Activated CD4-positive, alpha-beta T cell treated with anti-CD3 and anti-CD28 coated beads, Interleukin-2, Interleukin-6, amounts not matched to agents 100 ng/mL and 50 ng/mL, durations not matched to agents 16 hours and 8 hours (primary cell): Measurements from ENCODE around the gene KCTD21.

ENCODE experiments used
- DNase-seq: peaks from one replicate; pipeline ENCODE4 v3.0.0-alpha.2; 2020

Gene KCTD21

DNA sequence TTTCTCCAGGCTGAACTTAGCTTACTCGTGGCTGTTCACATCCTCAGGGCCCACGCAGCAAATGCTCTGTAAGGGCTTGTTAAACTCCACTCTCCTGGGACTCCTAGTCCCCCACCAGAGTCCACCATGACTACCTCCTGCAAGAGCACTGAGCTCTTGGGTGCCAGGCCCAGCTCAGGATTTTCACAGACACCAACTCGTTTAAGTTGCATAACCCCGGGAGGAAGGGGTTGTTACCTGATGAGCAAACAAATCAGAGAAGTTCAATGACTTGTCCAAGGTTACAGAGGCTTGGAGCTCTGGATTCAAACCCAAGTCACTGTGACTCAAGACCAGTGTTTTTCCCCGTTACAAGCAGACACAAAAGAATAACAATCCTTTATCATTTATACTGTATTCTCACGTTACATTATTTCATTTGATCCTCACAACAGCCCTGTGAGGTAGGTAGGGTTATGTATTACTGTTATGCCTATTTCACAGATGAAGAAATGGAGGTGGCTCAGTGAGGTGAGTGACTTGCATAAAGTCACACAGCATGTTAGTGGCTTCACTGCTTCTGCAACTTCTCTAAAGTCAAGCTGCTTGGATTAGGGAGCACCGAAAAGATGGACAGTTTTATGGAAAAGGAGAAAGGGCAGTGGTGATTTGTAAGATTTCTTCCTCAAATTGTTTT, 17.4 kb downstream of the KCTD21 start:
- no peak for DNase-seq

DNA sequence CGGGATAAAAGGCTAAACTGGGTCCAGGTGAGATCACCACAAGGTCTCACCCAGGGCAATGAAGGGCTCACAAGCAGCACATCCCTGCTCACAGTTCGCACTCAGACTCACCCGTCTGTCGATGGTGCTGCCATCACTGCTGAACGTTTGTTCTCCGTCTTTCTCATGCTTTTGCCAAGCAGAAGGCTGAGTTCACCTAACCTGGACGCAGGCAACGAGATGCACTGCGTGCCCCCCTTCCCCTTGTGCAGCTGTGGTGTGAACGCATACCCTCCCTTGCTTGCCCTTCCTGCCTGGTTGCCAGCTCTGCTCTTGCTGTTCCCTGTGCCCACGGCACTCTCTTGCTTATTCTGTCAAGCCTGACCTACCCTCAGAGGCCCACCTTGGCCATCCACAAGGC, 18.0 kb downstream of the KCTD21 start:
- no peak for DNase-seq

DNA sequence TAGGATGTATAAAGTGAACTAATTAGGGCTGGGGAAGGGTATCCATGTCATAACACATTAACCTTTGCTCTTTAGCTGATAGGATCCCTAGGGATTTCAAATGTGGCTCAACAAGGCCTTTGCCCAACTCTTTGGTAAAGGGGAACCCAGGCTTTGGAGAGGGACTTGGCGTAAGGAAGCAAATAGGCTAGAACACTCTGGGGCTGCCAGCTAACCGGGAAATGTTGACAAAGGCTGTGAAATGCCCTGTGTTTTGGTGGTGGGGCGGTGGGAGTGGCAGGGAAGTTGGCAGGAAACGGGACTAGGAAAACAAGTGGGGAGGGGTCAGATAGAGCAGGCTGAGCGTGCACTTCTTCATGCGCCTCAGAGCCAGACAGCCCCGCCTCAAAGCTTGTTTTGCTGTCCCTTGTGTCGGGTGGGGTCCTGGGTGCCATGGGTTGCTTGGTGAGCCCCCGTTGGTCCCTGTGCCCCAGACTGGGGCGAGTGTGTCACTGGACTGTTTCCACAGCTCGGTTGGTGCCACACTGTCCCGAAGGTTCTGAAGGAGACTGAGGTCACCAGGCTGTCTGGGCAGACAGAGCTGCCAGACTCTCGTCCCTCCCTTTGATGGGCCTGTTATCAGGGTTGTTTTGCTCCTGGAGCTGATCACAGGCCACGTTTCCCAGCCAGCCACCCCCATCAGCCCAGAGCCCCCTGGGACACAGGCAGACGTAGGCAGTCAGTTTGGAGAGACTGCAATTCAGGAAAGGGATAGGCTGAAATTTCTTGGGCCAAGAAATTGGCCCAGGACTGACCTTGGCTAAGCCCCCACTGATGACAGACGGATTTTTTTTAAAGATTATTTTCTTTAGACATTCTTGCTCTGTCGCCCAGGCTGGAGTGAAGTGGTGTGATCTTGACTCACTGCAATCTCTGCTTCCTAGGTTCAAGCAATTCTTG, 19.6 kb downstream of the KCTD21 start:
- no peak for DNase-seq

DNA sequence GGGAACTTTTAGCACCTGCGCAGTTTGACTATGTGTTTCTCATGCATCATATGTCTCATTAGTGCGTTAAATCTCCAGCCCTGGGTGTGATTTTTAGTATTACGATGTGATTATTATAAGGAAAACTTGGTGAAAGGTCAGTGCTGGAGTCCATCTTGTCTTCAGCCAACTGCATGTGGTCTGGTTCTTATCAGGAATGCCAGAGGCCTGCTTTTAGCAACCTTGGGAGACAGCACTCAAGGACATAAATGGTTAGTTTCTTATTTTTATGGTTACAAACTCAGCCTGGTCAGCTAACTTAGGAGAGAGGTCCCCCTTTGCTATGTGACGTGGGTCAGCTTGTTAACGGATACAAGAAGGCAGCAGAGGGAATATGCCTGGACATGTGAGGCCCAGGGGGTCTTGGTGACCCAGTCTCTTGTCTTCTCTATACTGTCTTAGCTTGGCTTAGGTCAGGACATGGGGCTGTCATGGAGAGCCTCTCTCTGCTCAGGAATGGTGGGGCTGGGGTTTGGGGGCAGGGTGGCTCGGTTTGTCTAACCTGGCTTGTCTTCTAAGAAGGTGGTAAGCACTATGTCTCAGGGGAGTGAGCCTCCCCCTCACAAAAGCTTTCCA, 21.5 kb downstream of the KCTD21 start:
- no peak for DNase-seq

DNA sequence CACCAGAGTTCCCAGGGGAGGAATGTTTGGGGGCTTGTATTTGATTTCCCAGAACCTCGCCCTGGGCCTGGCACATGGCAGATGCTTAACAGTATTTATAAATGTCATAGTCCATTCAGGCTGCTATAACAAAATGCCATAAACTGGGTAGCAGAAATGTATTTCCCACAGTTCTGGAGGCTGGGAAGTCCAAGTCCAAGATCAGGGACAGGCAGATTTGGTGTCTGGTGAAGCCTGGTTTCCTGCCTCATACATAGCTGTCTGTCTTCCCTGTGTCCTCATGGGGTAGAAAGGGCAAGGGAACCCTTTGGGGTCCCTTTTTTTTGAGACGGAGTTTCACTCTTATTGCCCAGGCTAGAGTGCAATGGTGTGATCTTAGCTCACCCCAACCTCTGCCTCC, 24.0 kb downstream of the KCTD21 start:
- no peak for DNase-seq

DNA sequence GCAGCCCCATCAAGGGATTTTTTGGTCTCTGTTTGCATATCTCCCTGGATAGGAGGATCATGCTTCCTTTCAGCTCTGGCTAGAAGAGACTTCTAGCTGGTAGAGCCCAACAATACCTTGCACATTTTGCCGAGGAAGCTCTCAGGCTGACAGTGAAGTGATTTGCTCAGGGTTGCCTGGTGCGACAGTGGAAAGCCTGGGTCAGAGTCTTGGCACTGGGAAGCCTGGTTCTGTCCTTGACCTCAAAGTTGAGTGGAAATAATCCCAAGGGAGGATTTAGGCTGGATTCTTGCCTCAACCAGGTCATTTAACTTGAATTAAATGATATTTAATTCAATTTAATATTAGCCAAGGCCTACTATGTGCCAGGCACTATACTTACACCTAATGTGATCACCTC, 24.6 kb downstream of the KCTD21 start:
- DNase-seq, result no peak

DNA sequence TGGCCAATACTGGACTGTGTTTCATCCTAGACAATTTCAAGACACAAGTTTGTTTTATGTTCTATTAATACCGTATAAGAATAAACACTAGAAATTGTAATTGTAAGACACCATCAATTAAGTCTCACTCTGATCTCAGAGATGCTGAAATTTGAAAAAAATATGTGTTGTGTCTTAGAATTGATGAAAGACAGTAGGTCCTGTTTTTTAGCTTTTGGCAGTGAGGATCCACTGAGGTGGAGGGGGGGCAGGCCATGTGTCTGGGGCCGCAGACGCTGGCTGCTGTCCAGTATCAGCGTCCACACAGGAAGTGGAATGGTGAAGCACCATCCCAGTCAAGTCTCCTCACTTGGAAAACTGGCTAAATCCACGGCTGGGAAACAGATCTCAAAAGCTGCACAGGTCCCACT, 26.5 kb downstream of the KCTD21 start:
- DNase-seq, result no peak

DNA sequence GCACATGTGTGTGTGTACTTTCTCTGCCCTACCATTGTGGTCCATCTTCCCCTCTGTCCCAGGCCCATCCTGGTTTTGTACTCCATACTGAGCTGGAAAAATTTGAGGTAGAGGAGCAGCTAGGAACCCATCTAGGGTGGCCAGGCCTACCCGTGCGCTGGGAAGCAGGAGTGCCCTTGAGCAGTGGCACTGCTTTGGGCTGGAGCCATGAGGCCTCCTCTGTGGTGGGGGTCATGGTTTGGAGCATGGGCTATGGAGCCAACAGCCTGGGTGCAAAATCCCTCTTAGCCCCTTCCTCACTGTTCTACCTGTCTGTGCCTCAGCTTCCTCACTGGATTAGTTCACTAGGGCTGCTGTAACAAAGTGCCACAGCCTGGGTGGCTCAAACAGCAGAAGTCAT, 27.1 kb downstream of the KCTD21 start:
- no peak for DNase-seq

DNA sequence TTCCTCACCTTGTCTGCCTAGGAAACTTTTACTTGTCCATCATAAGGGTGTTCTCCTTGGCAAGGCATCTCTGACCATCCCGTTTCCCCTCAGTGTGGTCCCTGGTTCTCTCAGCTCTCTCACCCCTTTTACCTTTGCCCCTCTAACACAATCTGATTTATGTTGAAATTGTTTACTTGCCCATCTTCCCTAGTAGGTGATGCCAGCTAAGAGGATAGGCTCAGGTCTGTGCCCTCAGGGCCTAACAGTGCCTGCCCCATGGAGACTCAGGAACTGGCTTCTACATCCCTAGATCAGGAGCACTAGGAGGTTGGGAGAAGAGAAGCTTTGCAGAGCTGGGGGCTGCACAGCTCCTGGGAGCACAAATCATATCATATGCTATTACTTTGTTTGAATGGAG, 27.9 kb downstream of the KCTD21 start:
- DNase-seq, result no peak

DNA sequence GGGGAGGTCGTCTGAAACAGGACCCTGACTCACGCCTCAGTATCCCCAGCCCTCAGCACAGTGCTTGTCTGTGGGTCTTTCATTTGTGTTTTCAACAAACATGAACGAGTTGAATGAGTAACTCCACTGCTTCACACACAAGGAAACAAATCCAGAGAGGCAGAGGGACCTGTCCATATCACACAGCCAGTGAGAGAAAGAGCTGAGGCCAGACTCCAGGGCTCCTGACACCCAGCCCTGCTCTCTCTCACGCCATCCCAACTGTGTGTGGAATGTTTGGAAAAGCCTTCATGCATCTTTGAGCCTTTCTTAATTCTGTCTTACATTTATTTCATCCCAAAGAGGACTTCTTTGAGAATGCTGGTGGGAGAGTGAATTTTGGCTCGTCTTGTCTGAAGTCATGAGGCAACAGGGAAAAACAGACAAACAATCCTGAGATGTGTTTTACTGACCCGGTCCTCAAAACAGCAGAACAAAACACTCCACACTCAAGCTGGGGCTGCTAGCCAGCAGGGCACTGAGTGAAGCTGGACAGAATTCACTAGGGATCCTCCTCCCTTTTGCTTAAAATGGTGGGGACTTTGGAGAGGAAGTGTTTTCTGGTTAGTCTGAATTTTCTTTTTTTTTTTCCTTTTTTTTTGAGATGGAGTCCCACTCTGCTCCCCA, 29.3 kb downstream of the KCTD21 start:
- DNase-seq, result no peak

DNA sequence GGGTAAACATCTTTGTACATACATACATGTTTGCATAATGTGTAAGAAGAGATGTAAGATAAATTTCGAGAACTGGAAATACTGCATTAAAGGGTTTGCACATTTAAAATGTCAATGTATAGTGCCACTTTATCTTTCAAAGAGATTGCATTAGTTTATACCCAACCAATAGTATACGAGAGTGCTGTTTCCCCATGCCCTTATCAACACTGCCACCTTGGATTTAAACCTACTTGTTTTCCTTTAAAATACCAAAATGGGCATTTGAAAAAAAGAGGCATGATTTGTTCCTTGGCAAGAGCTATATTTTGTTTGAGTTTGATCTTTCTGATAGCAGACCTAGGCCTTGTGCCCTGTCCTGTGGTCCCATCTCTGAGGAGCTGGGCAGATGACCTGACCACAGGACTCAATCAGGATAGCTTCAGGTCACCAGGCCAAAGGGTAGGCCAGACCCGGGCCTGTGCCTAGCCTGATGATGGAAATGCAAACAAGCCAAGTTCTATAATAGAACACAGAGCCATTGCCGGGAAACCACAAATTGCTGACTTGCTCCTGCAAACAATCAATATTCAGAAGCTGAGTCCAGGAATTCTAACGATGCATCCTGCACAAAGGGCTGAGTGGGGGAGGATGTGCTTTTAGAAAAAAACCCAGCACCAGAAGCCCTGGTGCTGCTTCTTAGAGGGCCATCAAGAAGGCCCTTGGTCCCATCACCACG, 32.1 kb downstream of the KCTD21 start:
- DNase-seq, result no peak

DNA sequence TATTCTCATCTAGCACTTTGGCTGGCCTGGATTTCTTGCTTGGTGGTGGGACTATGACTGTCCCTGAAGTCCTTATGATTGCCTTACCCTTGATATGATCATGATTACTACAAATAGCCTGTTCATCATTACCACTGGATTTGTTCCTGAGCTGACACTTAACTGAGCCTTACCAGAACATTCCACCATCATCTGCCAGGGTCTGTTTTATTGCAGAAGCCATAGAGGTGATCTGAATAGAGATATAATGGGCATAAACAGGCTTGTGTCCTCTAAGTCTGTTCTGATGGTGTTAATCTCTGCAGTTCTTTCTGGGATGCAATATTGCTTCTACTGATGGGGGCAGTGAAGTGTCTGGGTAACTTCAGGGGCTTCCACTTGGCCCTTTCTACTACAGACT, 36.6 kb downstream of the KCTD21 start:
- DNase-seq, result no peak

DNA sequence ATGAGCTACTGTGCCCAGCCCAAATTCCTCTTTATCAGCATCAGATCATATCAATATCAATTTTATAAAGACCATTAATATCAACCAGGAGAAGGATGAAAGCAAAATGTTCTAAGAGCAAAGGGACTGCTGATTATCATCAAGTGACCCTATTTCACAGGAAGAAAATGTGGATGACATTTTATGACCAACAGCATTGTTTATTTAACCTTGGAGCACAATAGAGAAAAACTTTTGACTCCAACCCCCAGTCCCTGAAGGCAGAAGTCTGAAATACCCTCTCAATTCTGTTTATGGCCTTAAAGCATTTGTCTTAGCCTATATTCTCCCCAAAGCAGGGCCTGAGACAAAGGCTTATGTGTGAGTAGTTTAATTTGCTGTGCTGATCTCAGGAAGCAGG, 37.7 kb downstream of the KCTD21 start:
- no peak for DNase-seq

DNA sequence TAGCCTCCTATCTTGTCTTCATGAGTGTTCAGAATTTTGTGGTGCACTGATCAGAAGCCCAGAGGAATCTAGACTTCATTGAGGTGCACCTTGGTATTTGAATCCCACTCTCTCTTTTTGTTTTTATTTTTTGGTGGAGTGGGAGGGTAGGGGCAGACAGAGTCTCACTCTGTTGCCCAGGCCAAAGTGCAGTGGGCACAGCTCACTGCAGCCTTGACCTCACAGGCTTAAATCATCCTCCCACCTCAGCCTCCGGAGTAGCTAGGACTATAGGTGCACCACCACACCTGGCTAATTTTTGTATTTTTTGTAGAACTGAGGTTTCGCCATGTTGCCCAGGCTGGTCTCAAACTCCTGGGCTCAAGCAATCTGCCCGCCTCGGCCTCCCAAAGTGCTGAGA, 38.1 kb downstream of the KCTD21 start:
- no peak for DNase-seq

DNA sequence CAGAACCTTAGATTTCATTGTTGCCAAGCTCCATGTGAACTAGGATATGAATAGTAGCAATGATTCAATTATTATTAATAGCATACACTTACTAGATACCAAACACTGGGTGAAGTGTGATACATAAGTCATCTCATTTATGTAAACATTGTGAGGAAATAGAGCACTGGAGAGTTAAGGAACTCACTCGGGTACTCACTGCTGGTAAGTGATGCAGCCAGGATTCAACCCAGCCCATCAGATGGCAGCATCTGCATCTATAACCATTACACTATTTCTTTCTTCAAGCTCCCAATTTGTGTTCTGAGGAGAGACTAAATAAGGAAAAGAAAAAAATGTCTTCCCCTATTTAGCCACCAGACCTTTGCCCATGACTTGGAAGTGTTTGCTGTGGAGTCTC, 38.8 kb downstream of the KCTD21 start:
- no peak for DNase-seq

DNA sequence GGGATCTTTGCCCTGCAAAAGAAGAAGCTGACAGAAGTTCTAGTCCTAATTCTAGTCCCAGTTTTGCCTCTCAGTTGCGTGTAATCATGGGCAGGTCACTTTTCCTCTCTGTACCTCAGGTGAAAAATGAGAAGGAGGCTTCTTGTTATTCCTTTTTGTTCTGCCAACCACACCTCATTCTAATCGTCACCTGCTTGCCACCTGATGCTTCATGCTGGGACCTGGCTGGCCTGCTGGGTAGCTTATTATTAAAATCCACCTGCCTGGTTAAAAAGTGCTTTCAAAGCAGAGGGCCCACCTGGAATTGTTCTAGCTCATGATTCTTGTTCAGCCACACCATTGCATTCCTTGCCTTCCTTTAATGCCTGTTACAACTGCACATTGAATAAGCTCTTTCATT, 40.6 kb downstream of the KCTD21 start:
- DNase-seq, result no peak

DNA sequence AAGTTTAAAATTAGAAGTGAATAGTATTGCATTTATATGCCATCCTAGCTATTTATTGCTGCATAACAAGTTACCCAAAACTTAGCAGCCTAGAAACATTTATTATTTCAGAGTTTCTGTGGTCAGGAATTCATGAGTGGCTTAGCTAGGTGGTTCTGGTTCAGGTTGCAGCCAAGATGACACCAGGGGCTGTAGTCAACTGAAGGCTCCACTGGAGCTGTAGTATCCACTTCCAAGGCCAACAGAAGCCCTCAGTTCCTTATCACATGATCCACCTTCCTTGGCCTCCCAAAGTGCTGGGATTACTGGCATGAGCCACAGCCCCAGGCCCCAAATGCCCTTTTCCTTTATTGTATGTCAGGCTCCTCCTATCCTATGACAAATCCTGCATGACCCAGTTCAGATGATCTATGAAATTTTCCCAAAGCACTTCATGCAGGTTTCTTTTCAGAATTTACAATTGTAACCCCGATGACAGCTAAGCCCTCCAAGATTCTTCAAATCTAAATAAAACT, 42.9 kb downstream of the KCTD21 start:
- no peak for DNase-seq

DNA sequence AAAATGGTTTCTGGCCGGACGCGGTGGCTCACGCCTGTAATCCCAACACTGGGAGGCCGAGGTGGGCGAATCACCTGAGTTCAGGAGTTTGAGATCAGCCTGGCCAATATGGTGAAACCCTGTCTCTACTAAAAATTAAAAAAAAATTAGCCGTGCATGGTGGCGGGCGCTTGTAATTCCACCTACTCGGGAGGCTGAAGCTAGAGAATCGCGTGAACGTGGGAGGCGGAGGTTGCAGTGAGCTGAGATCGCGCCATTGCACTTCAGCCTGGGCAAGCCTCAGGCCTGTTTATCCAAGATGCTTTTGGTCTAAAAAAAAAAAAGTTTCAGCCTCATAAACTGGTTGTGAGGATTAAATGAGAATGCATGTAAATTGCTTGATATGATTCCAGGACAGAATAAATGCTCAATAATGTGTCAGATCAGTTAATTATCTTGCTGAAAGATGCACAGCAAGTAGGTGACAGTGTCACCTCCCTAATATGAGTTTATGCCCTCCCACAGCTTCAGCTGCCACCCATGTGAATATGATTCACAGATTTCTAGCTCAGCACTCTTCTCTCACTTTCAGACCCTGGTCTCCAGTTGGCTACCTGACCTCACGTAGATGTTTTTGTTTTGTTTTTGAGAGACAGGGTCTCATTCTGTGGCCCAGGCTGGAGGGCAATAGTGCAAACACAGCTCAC, 47.9 kb downstream of the KCTD21 start:
- peak; percentile 12 for DNase-seq

DNA sequence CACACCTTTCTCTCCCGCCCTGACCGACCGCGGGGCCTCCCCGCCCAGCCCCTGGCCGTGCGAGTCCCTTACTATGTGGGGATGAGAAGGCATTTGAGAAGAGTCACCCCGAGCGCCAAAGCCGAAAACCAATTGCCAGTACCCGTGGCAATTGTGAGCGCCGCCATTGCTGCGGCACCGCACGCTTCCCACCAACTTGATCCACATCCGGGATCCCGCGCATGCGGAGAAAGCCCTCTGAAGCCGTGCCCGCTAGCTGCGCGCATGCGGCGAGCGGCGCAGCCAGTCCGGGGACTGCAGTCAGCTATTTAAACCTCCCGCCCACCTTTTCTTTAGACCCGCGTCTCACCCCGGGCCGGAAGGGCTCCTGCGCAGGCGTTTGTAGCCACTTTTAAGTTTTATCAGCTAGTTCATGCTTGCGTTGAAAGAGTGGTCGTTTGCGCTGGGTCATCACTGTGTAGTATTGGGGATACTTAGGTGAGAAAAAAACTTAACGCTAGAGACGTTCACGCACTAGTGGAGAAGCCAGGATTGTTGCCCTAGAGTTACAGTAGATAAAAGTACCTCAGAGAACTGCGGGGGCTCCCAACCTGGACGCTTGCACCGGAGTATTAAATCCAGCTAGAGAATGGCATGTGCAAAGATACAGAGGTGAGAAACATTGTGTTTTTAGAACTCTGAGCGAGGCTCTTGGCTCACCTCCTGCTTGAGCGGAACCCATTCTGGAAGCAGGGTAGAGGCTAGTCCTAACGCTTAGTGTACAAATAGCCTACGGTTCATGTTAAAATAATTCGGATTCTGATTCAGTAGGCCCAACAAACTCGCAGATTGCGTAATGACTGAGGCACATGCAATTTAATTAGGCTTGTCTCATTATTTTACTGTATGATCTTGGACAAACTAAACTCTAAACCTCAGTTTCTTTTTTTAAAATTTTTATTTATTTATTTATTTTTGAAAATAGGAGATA, 48.7 kb downstream of the KCTD21 start, which contains the start of gene ALG8:
Gene ALG8 (minus strand): TSS at position 205 of the 970 bp plus-strand sequence. CDS start 38 bp downstream, at position 167.
- DNase-seq, result peak; percentile 98

DNA sequence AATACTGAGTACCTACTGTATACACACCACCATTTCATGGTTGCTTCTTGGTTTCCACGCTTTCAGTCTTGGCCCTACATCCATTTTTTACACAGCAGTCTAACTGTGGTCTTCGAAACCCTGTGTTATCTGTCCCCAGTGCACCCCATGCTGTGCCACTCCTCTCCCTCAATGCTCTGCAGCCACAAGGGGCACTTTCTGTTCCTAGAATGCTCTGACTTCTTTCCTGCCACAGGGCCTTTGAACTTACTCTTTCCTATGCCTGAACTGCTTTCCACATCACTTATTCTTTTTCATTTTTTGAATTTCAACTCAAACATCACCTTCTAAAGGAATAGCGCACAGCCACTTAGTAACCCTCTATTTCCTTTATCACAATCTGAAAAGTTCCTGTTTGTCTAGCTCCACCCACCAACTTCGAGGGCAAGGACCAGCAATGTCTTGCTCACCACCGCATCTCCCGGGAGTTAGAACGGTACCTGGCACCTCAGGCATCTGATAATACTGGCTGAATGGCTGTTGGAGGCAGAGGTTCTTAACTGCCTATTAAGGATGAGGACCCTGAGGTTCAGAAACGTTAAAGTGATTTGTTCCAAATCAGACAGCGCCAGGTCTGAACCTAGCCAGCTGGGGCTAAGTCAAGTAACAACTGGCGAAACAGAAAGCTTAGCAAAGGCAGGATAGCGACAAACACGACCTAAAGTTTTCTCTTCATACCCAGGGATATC, 49.6 kb downstream of the KCTD21 start:
- DNase-seq, result peak; percentile 70
